Right atrium auricular region (tissue), 2 donors: ENCODE data around the gene GNG8. TPM values are rescaled to one million over a fixed set of nuclear protein-coding genes. Genes with fewer than 3 reads are reported as not detected.
A peak's percentile ranks its signal among the peaks of the same experiment; 100 is the strongest.

Experiments
- DNase-seq: peaks from one replicate; pipeline ENCODE4 v3.0.0-alpha.2; 2019; ENCODE audit warnings: low spot score
- H3K27ac ChIP-seq, 2 donors: fragments of 200-600 bp; sonication (generic); 1 replicate in 1 of 2; 2 replicates in 1 of 2; pipeline ENCODE4 v1.5.1; 2016 to 2019
- H3K27me3 ChIP-seq, 2 donors: fragments of 200-600 bp; sonication (generic); one replicate each; pipeline versions ENCODE4 v1.5.1 to v1.6.0; 2017 to 2019
- H3K36me3 ChIP-seq: fragments of 200-600 bp; sonication (generic); one replicate; pipeline ENCODE4 v1.5.1; 2016
- H3K4me1 ChIP-seq, 2 donors: fragments of 200-600 bp; sonication (generic); one replicate each; pipeline versions ENCODE4 v1.5.1 to v1.6.0; 2017 to 2019
- H3K4me3 ChIP-seq, 2 donors: fragments of 200-600 bp; sonication (generic); 1 replicate in 1 of 2; 2 replicates in 1 of 2; pipeline ENCODE4 v1.5.1; 2017 to 2019; ENCODE audit warnings: mild to moderate bottlenecking in 1 of 2, moderate library complexity in 1 of 2
- H3K9me3 ChIP-seq, 2 donors: fragments of 200-600 bp; sonication (generic); one replicate each; pipeline ENCODE4 v1.5.1; 2019
- total RNA-seq, 2 donors: library from RNA; depleted of rRNA; stranded (reverse); fragments of >200 nt; gene quantifications; one replicate each; pipeline ENCODE4 v1.1.0, GENCODE V29; 2016
- TF ChIP-seq, protein P1 (sequence below), 2 donors: fragments of 200-600 bp; sonication (generic); IDR thresholded peaks; one replicate each; pipeline ENCODE4 v1.5.1; 2019; ENCODE audit warnings: antibody characterized with exemption in 2 of 2

Gene GNG8
- total RNA-seq, 2 donors from 2014 or later, result not detected

DNA sequence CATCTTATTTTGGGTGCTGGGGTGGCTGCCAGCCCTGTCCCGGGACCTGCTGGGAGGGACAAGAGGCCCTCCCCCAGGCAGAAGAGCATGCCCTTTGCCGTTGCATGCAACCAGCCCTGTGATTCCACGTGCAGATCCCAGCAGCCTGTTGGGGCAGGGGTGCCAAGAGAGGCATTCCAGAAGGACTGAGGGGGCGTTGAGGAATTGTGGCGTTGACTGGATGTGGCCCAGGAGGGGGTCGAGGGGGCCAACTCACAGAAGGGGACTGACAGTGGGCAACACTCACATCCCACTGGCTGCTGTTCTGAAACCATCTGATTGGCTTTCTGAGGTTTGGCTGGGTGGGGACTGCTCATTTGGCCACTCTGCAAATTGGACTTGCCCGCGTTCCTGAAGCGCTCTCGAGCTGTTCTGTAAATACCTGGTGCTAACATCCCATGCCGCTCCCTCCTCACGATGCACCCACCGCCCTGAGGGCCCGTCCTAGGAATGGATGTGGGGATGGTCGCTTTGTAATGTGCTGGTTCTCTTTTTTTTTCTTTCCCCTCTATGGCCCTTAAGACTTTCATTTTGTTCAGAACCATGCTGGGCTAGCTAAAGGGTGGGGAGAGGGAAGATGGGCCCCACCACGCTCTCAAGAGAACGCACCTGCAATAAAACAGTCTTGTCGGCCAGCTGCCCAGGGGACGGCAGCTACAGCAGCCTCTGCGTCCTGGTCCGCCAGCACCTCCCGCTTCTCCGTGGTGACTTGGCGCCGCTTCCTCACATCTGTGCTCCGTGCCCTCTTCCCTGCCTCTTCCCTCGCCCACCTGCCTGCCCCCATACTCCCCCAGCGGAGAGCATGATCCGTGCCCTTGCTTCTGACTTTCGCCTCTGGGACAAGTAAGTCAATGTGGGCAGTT, 26.2 kb downstream of the GNG8 start:
- DNase-seq, result no peak
- TF ChIP-seq, protein P1, sequence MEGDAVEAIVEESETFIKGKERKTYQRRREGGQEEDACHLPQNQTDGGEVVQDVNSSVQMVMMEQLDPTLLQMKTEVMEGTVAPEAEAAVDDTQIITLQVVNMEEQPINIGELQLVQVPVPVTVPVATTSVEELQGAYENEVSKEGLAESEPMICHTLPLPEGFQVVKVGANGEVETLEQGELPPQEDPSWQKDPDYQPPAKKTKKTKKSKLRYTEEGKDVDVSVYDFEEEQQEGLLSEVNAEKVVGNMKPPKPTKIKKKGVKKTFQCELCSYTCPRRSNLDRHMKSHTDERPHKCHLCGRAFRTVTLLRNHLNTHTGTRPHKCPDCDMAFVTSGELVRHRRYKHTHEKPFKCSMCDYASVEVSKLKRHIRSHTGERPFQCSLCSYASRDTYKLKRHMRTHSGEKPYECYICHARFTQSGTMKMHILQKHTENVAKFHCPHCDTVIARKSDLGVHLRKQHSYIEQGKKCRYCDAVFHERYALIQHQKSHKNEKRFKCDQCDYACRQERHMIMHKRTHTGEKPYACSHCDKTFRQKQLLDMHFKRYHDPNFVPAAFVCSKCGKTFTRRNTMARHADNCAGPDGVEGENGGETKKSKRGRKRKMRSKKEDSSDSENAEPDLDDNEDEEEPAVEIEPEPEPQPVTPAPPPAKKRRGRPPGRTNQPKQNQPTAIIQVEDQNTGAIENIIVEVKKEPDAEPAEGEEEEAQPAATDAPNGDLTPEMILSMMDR (IDR thresholded peaks at IDR 0.05), result no peak
- H3K36me3 ChIP-seq, result peaks cover 49% of the 10 kb centered on the region

DNA sequence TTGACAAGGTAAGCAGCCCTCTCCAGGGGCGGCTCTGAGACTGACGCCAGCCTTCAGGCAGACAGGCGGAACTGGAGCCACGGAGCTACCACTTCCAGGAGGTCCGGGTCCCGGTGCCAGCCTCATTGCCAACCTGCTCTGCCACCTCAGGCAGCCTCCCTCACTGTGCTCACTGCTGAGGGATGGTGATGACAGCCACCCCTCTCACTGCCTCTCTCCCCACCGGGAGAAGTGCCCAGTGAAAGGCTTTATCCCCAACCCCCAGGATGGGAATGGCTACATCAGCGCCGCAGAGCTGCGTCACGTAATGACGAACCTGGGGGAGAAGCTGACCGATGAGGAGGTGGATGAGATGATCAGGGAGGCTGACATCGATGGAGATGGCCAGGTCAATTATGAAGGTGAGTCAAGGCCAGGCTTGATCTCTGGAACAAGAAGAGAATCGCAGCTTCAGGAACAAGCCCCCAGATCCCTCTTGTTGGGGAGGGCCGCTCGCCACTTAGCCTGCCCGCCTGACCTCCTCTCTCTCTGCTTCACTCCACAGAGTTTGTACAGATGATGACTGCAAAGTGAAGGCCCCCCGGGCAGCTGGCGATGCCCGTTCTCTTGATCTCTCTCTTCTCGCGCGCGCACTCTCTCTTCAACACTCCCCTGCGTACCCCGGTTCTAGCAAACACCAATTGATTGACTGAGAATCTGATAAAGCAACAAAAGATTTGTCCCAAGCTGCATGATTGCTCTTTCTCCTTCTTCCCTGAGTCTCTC, 27.2 kb downstream of the GNG8 start:
- TF ChIP-seq, protein P1 (IDR thresholded peaks at IDR 0.05), result no peak
- H3K27ac ChIP-seq, result no peak overlapping the region
- no peaks in the 10 kb centered on the region for H3K9me3 ChIP-seq
- H3K4me3 ChIP-seq, result no peak overlapping the region
- DNase-seq, result no peak
- no peaks in the 10 kb centered on the region for H3K27me3 ChIP-seq
- H3K4me1 ChIP-seq, result peaks cover 0 to 37% of the 10 kb centered on the region in 2 donors
- H3K36me3 ChIP-seq, result peaks cover 49% of the 10 kb centered on the region

More for the DNA sequence above, 26.2 kb downstream of the GNG8 start:
- H3K9me3 ChIP-seq, result no peaks in the 10 kb centered on the region
- no peaks in the 10 kb centered on the region for H3K27me3 ChIP-seq
- H3K27ac ChIP-seq, result no peak overlapping the region
- no peak overlapping the region for H3K4me3 ChIP-seq
- peaks cover 0 to 27% of the 10 kb centered on the region in 2 donors for H3K4me1 ChIP-seq

DNA sequence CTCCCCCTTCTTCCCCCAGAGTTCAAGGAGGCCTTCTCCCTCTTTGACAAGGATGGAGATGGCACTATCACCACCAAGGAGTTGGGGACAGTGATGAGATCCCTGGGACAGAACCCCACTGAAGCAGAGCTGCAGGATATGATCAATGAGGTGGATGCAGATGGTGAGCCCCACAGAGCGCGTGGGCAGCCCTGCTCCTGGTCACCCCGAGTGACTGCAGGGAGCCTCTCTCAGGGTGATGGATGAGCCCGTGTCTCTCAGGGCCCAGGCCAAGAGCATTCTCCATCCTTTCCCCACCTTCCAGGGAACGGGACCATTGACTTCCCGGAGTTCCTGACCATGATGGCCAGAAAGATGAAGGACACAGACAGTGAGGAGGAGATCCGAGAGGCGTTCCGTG, 27.8 kb downstream of the GNG8 start:
- H3K4me3 ChIP-seq, result no peak overlapping the region
- DNase-seq, result peak; percentile 53
- peaks cover 0 to 43% of the 10 kb centered on the region in 2 donors for H3K4me1 ChIP-seq
- no peaks in the 10 kb centered on the region for H3K9me3 ChIP-seq
- TF ChIP-seq, protein P1 (IDR thresholded peaks at IDR 0.05), result no peak
- no peaks in the 10 kb centered on the region for H3K27me3 ChIP-seq
- H3K36me3 ChIP-seq, result peaks cover 49% of the 10 kb centered on the region
- H3K27ac ChIP-seq, result no peak overlapping the region

DNA sequence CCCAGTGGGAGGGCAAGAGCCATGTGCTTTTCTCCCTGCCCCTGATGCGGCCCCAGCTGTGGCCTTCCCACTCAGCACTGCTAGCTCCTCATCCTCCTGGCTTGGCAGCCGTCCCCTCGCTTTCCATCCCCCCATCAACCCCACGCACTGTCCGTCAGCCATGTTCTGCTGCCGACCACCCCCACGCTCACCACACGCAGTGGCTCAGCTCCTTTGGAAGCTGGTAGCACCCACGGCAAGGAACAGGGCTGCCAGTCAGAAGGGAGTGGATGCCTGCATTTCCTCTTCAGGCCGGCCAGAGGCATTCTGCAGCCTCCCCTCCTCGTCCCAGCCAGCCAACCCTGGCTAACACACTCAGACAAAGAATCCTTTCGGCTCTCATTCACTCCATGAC, 28.6 kb downstream of the GNG8 start:
- DNase-seq, result peak; percentile 57
- peaks cover 0 to 50% of the 10 kb centered on the region in 2 donors for H3K4me1 ChIP-seq

DNA sequence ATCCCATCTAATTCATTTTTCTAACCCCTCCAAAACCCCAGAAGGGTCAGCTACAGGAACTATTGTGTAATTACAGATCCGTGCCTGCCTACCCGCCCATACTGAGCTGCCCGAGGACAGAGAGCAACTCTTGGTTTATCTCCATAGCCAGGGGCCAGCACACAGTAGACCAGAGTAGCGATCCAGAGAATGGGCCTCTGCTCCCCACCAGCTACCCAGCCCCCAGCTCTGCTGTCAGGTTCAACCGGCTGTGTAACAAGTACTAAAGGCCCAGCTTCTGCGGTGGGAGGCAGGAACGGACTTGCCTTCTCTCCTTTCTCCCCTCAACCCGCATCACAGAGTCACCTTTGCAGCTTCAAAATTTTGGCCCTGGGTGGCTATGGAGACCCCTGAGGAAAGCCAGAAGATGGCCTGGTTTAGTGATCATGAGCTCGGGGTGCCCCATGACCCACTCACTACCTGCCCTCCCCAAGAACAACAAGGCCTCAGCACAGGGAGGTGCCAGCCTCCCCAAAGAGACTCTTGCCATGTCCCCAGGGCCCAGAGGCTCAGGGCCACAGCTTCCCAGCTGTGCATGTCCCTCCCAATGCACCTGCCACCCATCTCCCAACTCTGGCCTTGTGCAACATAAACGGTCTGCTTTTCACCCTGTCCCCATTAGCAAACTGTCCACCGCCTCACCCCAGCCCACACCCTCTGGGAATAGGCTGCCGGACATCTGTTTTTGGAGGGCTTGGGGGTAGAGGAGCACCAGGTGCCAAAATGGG, 29.1 kb downstream of the GNG8 start:
- peaks cover 0 to 56% of the 10 kb centered on the region in 2 donors for H3K4me1 ChIP-seq
- H3K9me3 ChIP-seq, result no peaks in the 10 kb centered on the region
- H3K27ac ChIP-seq, result peak overlapping the region in 1 of 2 donors; percentile 7
- no peak overlapping the region for H3K4me3 ChIP-seq
- no peak for DNase-seq
- peaks cover 49% of the 10 kb centered on the region for H3K36me3 ChIP-seq
- no peaks in the 10 kb centered on the region for H3K27me3 ChIP-seq
- TF ChIP-seq, protein P1 (IDR thresholded peaks at IDR 0.05), result no peak

More for the DNA sequence above, 28.6 kb downstream of the GNG8 start:
- Histone ChIP-seq H3K27ac (peak overlapping the region in 1 of 2 donors; percentile 7), H3K9me3 (no peaks in the 10 kb centered on the region), H3K4me3 (no peak overlapping the region), H3K27me3 (no peaks in the 10 kb centered on the region), H3K36me3 (peaks cover 49% of the 10 kb centered on the region)
- TF ChIP-seq, protein P1 (IDR thresholded peaks at IDR 0.05), result no peak
